ENCODE measurements around the gene TIMM44. TPM values are rescaled to one million over a fixed set of nuclear protein-coding genes. Genes with fewer than 3 reads are reported as not detected.

The TIMM44 gene
- polyA plus RNA-seq, 3 donors = 9.5 to 33.2 (median 10.4) TPM

GRCh38 chr19:7881910-7882309, 61.6 kb downstream of the TIMM44 start:
- Histone ChIP-seq H3K36me3 (replicated peaks in 1 of 2; ENCODE audit: control insufficient read depth in 1 of 2, insufficient read depth in 2 of 2, low read length in 2 of 2) (no peaks in the 10 kb centered on the region), H3K9me3 (replicated peaks in 1 of 2; ENCODE audit: control insufficient read depth in 1 of 2, insufficient read depth in 1 of 2, low read length in 2 of 2) (peaks cover 0 to 3% of the 10 kb centered on the region in 2 donors), H3K27me3 (ENCODE audit: control insufficient read depth in 2 of 2, insufficient read depth in 2 of 2, low read length in 2 of 2) (no peaks in the 10 kb centered on the region), H3K27ac (ENCODE audit: low read depth in 1 of 2, low read length in 2 of 2) (no peak overlapping the region), H3K4me1 (ENCODE audit: control insufficient read depth in 1 of 2, insufficient read depth in 2 of 2, low read length in 2 of 2) (no peaks in the 10 kb centered on the region), H3K4me3 (replicated peaks in 1 of 3; ENCODE audit: low read depth in 2 of 3, low read length in 3 of 3) (no peak overlapping the region), H2AFZ (ENCODE audit: insufficient read depth, low read depth, low read length, poor library complexity, severe bottlenecking) (no peak overlapping the region), H3K79me2 (ENCODE audit: insufficient read depth, low read length) (no peaks in the 10 kb centered on the region), H3K9ac (ENCODE audit: insufficient read depth, low read length, poor library complexity, severe bottlenecking) (no peak overlapping the region), H3K4me2 (replicated peaks; ENCODE audit: extremely low read depth, low read length, poor library complexity, severe bottlenecking) (no peak overlapping the region), H4K20me1 (ENCODE audit: insufficient read depth, low read length) (no peaks in the 10 kb centered on the region)
- H3K36me3 Mint-ChIP-seq = no peaks in the 10 kb centered on the region
- no peak for TF ChIP-seq CTCF (IDR thresholded peaks at IDR 0.05)
- no peak overlapping the region for H3K4me3 Mint-ChIP-seq
- H3K4me1 Mint-ChIP-seq = peaks cover 2% of the 10 kb centered on the region
- H3K27ac Mint-ChIP-seq = no peak overlapping the region
- intact Hi-C loops (cut with micrococcal nuclease) = no loop called here
- no peak for DNase-seq
- WGBS (ENCODE audit: insufficient coverage) = 100% methylated on average over 3 of the region's 3 CpGs
- H3K27me3 Mint-ChIP-seq (ENCODE audit: low read depth in 3 of 3) = peaks cover 12 to 25% (median 20%) of the 10 kb centered on the region in 3 donors
- H3K9me3 Mint-ChIP-seq = peaks cover 2 to 10% (median 5%) of the 10 kb centered on the region in 7 donors

- intact Hi-C loops (cut with micrococcal nuclease) = no loop called here
- no peaks in the 10 kb centered on the region for H3K36me3 ChIP-seq (replicated peaks in 1 of 2; ENCODE audit: control insufficient read depth in 1 of 2, insufficient read depth in 2 of 2, low read length in 2 of 2)
- no peak overlapping the region for H2AFZ ChIP-seq (ENCODE audit: insufficient read depth, low read depth, low read length, poor library complexity, severe bottlenecking)
- 92% methylated on average over 12 of the region's 19 CpGs for whole genome bisulfite sequencing (ENCODE audit: insufficient coverage)
- H3K4me3 Mint-ChIP-seq = no peak overlapping the region
- H3K4me1 Mint-ChIP-seq = peaks cover 2% of the 10 kb centered on the region
- H3K27ac ChIP-seq (ENCODE audit: low read depth in 1 of 2, low read length in 2 of 2) = no peak overlapping the region
- no peaks in the 10 kb centered on the region for H4K20me1 ChIP-seq (ENCODE audit: insufficient read depth, low read length)
- no peak overlapping the region for H3K4me2 ChIP-seq (replicated peaks; ENCODE audit: extremely low read depth, low read length, poor library complexity, severe bottlenecking)
- TF ChIP-seq CTCF (IDR thresholded peaks at IDR 0.05) = no peak
- no peak overlapping the region for H3K9ac ChIP-seq (ENCODE audit: insufficient read depth, low read length, poor library complexity, severe bottlenecking)
- DNase-seq = no peak
- no peaks in the 10 kb centered on the region for H3K79me2 ChIP-seq (ENCODE audit: insufficient read depth, low read length)
- peak overlapping the region in 1 of 7 donors; percentile 15 for H3K27ac Mint-ChIP-seq
- H3K4me1 ChIP-seq (ENCODE audit: control insufficient read depth in 1 of 2, insufficient read depth in 2 of 2, low read length in 2 of 2) = no peaks in the 10 kb centered on the region
- peaks cover 20 to 32% (median 30%) of the 10 kb centered on the region in 3 donors for H3K27me3 Mint-ChIP-seq (ENCODE audit: low read depth in 3 of 3)
- H3K27me3 ChIP-seq (ENCODE audit: control insufficient read depth in 2 of 2, insufficient read depth in 2 of 2, low read length in 2 of 2) = peaks cover 3 to 17% of the 10 kb centered on the region in 2 donors
- H3K4me3 ChIP-seq (replicated peaks in 1 of 3; ENCODE audit: low read depth in 2 of 3, low read length in 3 of 3) = no peak overlapping the region
- H3K9me3 Mint-ChIP-seq = peaks cover 2 to 17% (median 8%) of the 10 kb centered on the region in 7 donors
- peaks cover 2 to 3% of the 10 kb centered on the region in 2 donors for H3K9me3 ChIP-seq (replicated peaks in 1 of 2; ENCODE audit: control insufficient read depth in 1 of 2, insufficient read depth in 1 of 2, low read length in 2 of 2)
- no peaks in the 10 kb centered on the region for H3K36me3 Mint-ChIP-seq
Measured at GRCh38 chr19:7879836-7880235, 63.6 kb downstream of the TIMM44 start.

All from CD14-positive monocyte (primary cell).